Non-pigmented ciliary epithelial cell (primary cell): ENCODE measurements around the gene CCDC93.

ENCODE experiments used
- DNase-seq: peaks from one replicate; pipeline ENCODE4 v3.0.0-alpha.2; 2010; ENCODE audit warnings: low read depth

The CCDC93 gene, protein sequence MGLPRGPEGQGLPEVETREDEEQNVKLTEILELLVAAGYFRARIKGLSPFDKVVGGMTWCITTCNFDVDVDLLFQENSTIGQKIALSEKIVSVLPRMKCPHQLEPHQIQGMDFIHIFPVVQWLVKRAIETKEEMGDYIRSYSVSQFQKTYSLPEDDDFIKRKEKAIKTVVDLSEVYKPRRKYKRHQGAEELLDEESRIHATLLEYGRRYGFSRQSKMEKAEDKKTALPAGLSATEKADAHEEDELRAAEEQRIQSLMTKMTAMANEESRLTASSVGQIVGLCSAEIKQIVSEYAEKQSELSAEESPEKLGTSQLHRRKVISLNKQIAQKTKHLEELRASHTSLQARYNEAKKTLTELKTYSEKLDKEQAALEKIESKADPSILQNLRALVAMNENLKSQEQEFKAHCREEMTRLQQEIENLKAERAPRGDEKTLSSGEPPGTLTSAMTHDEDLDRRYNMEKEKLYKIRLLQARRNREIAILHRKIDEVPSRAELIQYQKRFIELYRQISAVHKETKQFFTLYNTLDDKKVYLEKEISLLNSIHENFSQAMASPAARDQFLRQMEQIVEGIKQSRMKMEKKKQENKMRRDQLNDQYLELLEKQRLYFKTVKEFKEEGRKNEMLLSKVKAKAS

DNA sequence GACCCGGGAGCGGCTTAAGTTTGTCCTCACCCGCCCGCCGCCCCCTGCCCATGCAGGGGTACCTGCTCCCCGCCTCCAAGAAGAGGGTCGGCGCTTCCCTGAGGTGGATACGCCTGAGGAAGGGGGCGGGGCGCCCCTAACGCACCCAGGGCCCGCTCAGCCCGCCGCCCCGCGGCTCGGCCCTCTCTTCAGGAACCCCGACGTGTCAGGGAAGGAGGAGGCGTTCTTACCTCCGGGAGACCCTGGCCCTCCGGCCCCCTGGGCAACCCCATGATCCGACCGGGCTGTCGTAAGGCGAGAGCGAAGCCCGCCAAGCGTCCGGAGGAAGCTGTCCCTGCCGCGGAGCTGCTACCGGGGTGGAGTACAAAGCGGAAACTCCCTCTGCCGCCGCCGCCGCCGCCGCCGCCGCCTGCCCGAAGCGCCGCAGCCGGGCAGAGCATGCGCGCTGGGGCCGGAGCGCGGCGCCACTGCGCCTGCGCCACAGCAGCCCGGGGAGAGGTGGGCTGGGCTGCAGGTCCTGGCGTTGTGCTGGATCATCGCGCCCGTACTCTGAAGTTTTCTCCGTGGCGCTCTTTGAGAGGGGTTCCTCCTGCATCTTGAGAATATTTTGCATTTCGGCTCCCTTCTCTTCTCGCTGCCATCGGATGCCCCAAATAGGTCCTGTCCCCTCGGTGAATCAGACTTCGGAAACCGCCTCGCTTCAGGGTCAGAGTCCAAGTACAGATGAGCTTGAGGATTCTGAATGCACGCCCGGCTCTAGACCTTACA is at the start of gene CCDC93:
CCDC93 (minus strand) TSS at position 347 of the 768 bp plus-strand sequence; CDS start at position 272, 75 bp downstream.
- DNase-seq, result peak; percentile 17

- DNase-seq, result no peak
Observed at GRCh38 chr2:118062669-118063068, 48.8 kb upstream of the CCDC93 start.

- no peak for DNase-seq
Observed at GRCh38 chr2:118062048-118062447, 48.2 kb upstream of the CCDC93 start.

GRCh38 chr2:118061135-118061955 is 47.5 kb upstream of the CCDC93 start:
- peak; percentile 31 for DNase-seq

DNA sequence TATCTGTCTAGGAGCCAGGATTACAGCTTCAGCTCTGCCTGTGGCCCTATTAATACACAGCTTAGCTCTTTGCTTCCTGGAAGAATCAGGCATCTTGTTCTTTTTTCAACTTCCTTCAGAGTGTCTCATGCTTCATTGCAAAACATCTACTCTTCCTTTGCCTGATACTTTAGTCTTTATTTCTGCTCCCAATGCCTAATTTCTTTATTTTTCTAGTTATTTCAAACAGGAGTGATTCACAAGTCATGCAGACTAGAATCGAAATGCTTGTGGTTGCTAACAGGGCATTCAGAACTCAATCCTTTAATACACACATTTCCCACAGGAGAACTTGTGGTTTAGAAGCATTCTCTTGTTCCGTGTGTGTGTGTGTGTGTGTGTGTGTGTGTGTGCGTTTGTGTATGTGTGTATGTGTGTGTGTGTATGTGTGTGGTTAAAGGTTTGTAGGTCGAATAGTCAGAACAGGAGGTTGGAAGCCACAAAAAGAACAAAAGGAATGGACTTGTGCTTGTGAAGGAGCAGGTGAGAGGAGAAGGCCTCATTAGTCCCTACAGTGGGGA is 46.1 kb upstream of the CCDC93 start:
- DNase-seq, result peak; percentile 95

- no peak for DNase-seq
Observed at GRCh38 chr2:118058951-118059350, 45.1 kb upstream of the CCDC93 start.

- DNase-seq, result no peak
Observed at GRCh38 chr2:118056801-118057200, 42.9 kb upstream of the CCDC93 start.

DNA sequence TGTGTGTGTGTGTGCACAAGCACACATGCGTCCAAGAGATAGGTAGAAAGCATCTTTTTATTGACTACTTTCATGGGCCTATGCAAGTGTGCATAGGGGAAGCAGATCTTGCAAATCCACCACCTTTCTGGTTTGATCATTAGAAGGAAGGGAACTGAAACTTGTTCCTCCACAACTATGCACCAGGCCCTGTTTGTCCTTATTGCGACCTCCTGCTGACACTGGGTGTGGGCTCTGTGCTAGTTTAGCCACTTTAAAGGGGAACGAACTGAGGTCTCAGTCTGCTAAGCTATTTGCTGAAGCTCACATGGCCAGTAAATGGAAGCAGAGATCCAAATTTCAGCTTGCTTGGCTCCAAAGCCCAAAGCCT is 42.3 kb upstream of the CCDC93 start:
- no peak for DNase-seq

- DNase-seq, result no peak
Observed at GRCh38 chr2:118055512-118056164, 41.8 kb upstream of the CCDC93 start.

GRCh38 chr2:118054213-118055008 is 40.5 kb upstream of the CCDC93 start:
- DNase-seq, result no peak

DNA sequence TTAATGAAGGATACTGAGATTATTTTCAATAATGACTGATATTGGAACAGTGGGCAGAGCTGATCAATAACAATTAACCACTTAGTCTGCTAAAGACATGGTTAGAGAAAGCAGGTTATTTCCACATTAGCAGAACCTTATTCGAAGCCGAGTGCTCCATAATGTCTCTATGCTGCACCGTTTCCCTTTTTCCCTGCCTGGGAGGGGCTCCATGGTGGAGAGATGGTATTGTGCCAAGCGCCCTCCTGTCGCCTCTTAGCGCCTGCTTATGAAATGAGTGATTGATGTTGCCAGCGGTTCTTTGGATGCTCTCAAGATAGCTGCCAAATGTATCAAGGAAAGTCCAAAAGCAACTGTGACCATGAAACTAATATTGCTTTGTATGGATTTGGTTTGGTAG is 39.8 kb upstream of the CCDC93 start:
- no peak for DNase-seq

DNA sequence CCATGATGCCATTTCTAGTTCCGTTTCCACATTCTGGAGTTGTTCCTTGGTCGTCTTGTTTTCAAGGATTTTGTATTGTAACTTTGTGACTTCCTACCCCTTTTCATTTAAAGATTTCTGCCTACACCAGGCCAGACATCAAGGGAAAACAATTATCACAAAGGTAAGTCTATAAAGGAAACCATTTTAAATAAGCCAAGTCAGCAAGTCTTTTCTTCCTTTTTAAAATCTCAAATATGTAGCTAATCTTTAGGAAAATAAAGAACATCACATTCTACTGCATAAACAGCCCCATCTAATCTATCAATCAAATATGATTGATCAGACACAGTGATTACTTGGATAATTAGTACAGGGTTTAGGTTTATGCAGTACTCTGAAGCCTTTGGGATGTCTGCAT is 38.6 kb upstream of the CCDC93 start:
- no peak for DNase-seq

- DNase-seq, result no peak
Observed at GRCh38 chr2:118051826-118052358, 38.0 kb upstream of the CCDC93 start.

GRCh38 chr2:118050974-118051373 is 37.1 kb upstream of the CCDC93 start:
- no peak for DNase-seq

DNA sequence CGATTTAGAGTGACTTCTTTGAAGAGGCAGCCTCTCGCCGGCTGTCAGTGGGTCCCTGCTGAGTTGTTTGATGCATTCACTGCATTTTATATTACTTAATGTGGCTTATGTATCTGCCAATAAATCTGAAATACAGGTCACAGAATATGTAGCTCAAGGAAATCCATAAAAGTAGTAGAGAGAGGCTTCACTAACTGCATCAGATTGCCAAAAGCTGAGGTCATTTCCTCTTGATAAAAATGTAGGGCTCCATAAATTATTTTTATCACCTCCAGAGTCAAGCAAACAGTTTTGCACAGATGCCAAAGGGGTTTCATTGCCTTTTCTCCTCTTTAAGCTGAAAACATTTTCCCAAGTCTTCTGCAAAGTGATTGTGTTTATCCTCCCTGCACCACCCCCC is 36.5 kb upstream of the CCDC93 start:
- DNase-seq, result no peak

- no peak for DNase-seq
Observed at GRCh38 chr2:118049816-118050140, 35.9 kb upstream of the CCDC93 start.

GRCh38 chr2:118049140-118049815 is 35.4 kb upstream of the CCDC93 start:
- DNase-seq, result no peak

GRCh38 chr2:118048401-118048800 is 34.5 kb upstream of the CCDC93 start:
- no peak for DNase-seq

GRCh38 chr2:118047380-118047826 is 33.5 kb upstream of the CCDC93 start:
- DNase-seq, result peak; percentile 22
